Osteoblast (primary cell): Measurements from ENCODE around the gene TNRC6A. TPM values are rescaled to one million over a fixed set of nuclear protein-coding genes. Genes with fewer than 3 reads are reported as not detected.

Experiments used
- DNase-seq: peaks from one replicate; pipeline ENCODE4 v3.0.0; 2011; ENCODE audit warnings: low spot score, mixed read lengths; ENCODE audit not compliant: insufficient read length; ENCODE audit errors: missing footprints
- H2AFZ ChIP-seq: 2 replicates; pipeline ENCODE4 v1.6.0; 2011; ENCODE audit warnings: mild to moderate bottlenecking, low read length
- H3K27ac ChIP-seq: 2 replicates; pipeline ENCODE4 v1.5.1; 2011; ENCODE audit warnings: mild to moderate bottlenecking, low read depth, low read length, moderate library complexity
- H3K27me3 ChIP-seq: 2 replicates; pipeline ENCODE4 v1.6.0; 2012; ENCODE audit warnings: mild to moderate bottlenecking, control low read depth, inconsistent platforms, low read length, moderate library complexity; ENCODE audit not compliant: insufficient read depth
- H3K36me3 ChIP-seq: 2 replicates; pipeline ENCODE4 v1.5.1; 2011; ENCODE audit warnings: mild to moderate bottlenecking, low read length, control low read depth, moderate library complexity; ENCODE audit not compliant: insufficient read depth
- H3K4me1 ChIP-seq: 2 replicates; pipeline ENCODE4 v1.5.1; 2011; ENCODE audit warnings: mild to moderate bottlenecking, low read length, control low read depth, moderate library complexity; ENCODE audit not compliant: insufficient read depth
- H3K4me2 ChIP-seq: 2 replicates; pipeline ENCODE4 v1.6.0; 2011; ENCODE audit warnings: mild to moderate bottlenecking, low read length; ENCODE audit not compliant: insufficient read depth
- H3K4me3 ChIP-seq: fragments of 200-600 bp; sonication (generic); 3 replicates; pipeline ENCODE4 v1.5.1; 2012; ENCODE audit warnings: mild to moderate bottlenecking, low read length, inconsistent platforms; ENCODE audit not compliant: insufficient read depth
- H3K79me2 ChIP-seq: 2 replicates; pipeline ENCODE4 v1.6.0; 2012; ENCODE audit warnings: mild to moderate bottlenecking, low read length, control low read depth, inconsistent platforms; ENCODE audit not compliant: insufficient read depth
- H3K9me3 ChIP-seq: 2 replicates; pipeline ENCODE4 v1.5.1; 2011; ENCODE audit warnings: low read depth, low read length, control low read depth
- H4K20me1 ChIP-seq: 2 replicates; pipeline ENCODE4 v1.6.0; 2012; ENCODE audit warnings: mild to moderate bottlenecking, low read length, control low read depth; ENCODE audit not compliant: insufficient read depth
- CTCF ChIP-seq: IDR thresholded peaks from 2 replicates; pipeline ENCODE4 v1.5.1; 2011; ENCODE audit warnings: mild to moderate bottlenecking, low read depth, low read length, moderate library complexity; ENCODE audit errors: extremely low read depth
- total RNA-seq: library from RNA; depleted of rRNA; stranded (reverse); fragments of >200 nt; gene quantifications from 2 replicates; pipeline ENCODE4 v1.2.3, GENCODE V29; 2012

TNRC6A gene
- total RNA-seq, 1 donor, result 38.0 TPM

GRCh38 chr16:24754543-24754942 lies 25.1 kb downstream of the TNRC6A start:
- no peak for DNase-seq
- Histone ChIP-seq H3K4me2 (no peak overlapping the region), H3K4me1 (no peaks in the 10 kb centered on the region), H3K9me3 (no peaks in the 10 kb centered on the region), H3K36me3 (peaks cover 6% of the 10 kb centered on the region), H4K20me1 (peaks cover 49% of the 10 kb centered on the region), H2AFZ (no peak overlapping the region), H3K4me3 (no peak overlapping the region), H3K27me3 (no peaks in the 10 kb centered on the region), H3K79me2 (peaks cover 90% of the 10 kb centered on the region), H3K27ac (no peak overlapping the region)
- TF ChIP-seq CTCF, result no peak

- no peak overlapping the region for H2AFZ ChIP-seq
- H3K36me3 ChIP-seq, result peaks cover 6% of the 10 kb centered on the region
- peaks cover 46% of the 10 kb centered on the region for H4K20me1 ChIP-seq
- H3K4me1 ChIP-seq, result no peaks in the 10 kb centered on the region
- no peak for DNase-seq
- no peaks in the 10 kb centered on the region for H3K27me3 ChIP-seq
- H3K4me2 ChIP-seq, result no peak overlapping the region
- H3K4me3 ChIP-seq, result no peak overlapping the region
- H3K9me3 ChIP-seq, result no peaks in the 10 kb centered on the region
- peaks cover 90% of the 10 kb centered on the region for H3K79me2 ChIP-seq
- no peak overlapping the region for H3K27ac ChIP-seq
- no peak for TF ChIP-seq CTCF
Observed at GRCh38 chr16:24755201-24755874, 25.9 kb downstream of the TNRC6A start.

GRCh38 chr16:24758373-24758772 lies 28.9 kb downstream of the TNRC6A start:
- Histone ChIP-seq H2AFZ (no peak overlapping the region), H4K20me1 (peaks cover 31% of the 10 kb centered on the region), H3K4me2 (no peak overlapping the region), H3K9me3 (no peaks in the 10 kb centered on the region), H3K27me3 (no peaks in the 10 kb centered on the region), H3K36me3 (peaks cover 6% of the 10 kb centered on the region), H3K27ac (no peak overlapping the region), H3K4me1 (no peaks in the 10 kb centered on the region), H3K4me3 (no peak overlapping the region), H3K79me2 (peaks cover 78% of the 10 kb centered on the region)
- peak; percentile 50 for DNase-seq
- no peak for TF ChIP-seq CTCF

- H3K27ac ChIP-seq, result no peak overlapping the region
- TF ChIP-seq CTCF, result no peak
- H3K4me3 ChIP-seq, result no peak overlapping the region
- H3K36me3 ChIP-seq, result peaks cover 6% of the 10 kb centered on the region
- no peak overlapping the region for H3K4me2 ChIP-seq
- no peak overlapping the region for H2AFZ ChIP-seq
- H4K20me1 ChIP-seq, result peaks cover 29% of the 10 kb centered on the region
- H3K9me3 ChIP-seq, result no peaks in the 10 kb centered on the region
- H3K27me3 ChIP-seq, result no peaks in the 10 kb centered on the region
- peaks cover 75% of the 10 kb centered on the region for H3K79me2 ChIP-seq
- DNase-seq, result no peak
- no peaks in the 10 kb centered on the region for H3K4me1 ChIP-seq
Observed at GRCh38 chr16:24759006-24759405, 29.6 kb downstream of the TNRC6A start.
